Kidney glomerular epithelial cell (primary cell): Measurements from ENCODE around the gene SNX8.

Experiments used
- DNase-seq: peaks from one replicate; lab custom pipeline; 2025; lab: John Stamatoyannopoulos, UW

The SNX8 gene

DNA sequence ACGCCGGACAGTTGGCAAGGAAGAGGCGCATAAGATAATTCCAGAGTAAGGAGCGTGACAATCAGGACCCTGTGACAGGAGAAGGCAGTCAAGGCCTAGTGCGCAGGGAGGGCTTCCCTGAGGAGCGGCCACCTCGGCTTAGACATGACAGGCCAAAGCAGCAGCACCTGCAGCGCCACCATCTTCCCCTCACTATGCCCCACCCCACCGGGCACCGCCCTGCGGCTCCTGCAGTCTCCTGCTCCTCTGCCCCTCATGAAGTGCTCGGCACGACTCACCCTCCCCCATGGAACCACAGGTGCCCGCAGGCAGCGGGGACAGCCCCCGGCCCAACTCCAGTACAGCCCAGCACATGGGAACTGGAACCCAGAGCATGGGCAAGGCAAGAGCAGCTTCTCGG, 93.3 kb downstream of the SNX8 start:
- DNase-seq: no peak

DNA sequence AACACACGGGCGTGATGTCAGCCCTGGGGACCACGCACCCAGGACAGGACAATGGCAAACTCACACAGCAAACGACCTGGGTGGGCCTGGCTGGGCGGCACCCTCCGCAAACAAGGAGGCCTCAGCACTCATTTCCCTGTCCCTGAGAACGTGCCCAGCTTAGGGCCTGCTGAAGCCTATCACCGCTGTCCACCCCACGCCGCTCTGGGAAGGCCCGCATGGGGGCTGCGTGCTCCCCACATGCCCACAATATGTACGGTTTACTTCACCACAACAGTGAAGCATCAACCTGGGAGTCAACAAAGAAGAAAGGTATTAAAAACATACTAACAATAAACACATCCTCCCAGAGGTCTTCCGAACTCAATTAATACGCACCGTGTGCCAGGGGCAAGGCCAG, 93.7 kb downstream of the SNX8 start:
- no peak for DNase-seq

- DNase-seq: no peak
Observed at GRCh38 chr7:2220030-2220429, 94.2 kb downstream of the SNX8 start.

- no peak for DNase-seq
Observed at GRCh38 chr7:2219606-2220005, 94.6 kb downstream of the SNX8 start.

- DNase-seq: no peak
Observed at GRCh38 chr7:2219136-2219535, 95.1 kb downstream of the SNX8 start.

DNA sequence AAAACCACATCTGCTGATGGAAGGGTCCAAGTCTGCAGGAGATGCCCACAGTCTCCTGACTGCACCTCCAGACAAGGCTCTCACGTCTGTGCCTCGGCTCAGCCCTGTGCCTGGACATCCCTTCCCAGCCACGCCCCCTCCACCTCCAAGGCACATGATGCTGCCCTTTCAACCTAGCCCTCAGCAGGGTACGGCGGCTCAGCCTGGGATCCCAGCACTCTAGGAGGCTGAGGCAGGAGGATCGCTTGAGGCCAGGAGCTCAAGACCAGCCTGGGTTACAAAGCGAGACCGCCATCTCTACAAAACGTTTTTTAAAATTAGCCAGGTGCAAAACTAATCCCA, 95.8 kb downstream of the SNX8 start:
- no peak for DNase-seq

- DNase-seq: no peak
Observed at GRCh38 chr7:2217716-2218443, 96.4 kb downstream of the SNX8 start.

DNA sequence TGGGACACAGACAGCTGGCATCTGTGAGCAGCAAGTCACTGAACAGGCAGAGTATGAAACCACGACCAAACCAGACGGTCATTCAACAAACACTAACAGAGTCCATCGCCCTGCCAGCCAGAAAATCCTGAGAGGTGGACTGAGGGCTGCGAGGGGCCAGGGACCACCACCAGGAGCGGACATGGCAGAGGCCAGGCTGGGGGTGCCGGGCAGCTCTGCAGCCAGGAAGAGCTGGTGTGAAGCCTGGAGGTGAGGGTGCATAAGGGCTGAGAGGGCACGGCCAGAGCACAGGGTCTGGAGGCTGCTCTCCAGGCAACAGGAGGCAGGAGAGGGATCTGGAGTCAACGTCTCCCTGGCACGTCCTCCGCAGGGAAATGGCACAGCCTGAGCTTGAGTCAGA, 97.0 kb downstream of the SNX8 start:
- no peak for DNase-seq

DNA sequence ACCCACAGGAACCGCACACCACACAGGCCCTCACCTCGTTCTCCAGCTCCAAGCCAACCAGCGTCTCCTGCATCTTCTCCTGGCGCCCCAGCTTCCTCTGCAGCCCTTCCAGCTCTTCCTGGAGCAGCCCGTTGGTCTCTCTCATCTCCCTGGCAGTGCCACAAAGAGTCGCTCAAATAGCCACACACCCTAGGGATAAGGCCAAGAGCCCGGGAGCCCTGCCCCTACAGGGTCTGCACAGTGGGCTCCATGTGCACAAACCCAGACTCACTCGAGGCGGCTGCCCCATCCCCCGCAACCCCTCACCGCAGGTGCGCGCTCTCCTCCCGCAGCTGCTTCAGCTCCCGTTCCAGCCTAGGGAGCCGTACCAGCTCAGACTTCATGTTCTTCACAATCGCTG, 98.4 kb downstream of the SNX8 start:
- DNase-seq: no peak

DNA sequence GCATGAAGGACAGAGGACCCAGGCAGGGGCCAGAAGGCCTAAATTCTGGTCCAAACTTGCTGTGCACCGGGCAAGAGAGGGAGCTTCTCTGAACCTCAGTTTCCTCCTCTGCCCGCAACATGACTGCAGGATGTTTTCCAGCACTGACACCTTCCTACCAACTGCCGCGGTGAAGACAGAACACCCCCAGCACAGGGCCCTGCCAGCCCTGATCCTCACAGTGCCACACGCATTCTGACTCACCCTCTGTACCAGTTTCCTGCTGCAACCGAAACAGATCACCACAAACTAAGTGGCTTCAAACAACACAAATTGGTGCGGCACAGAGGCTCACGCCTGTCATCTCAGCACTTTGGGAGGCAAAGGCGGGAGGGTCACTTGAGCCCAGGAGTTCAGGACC, 99.6 kb downstream of the SNX8 start:
- DNase-seq: no peak

DNA sequence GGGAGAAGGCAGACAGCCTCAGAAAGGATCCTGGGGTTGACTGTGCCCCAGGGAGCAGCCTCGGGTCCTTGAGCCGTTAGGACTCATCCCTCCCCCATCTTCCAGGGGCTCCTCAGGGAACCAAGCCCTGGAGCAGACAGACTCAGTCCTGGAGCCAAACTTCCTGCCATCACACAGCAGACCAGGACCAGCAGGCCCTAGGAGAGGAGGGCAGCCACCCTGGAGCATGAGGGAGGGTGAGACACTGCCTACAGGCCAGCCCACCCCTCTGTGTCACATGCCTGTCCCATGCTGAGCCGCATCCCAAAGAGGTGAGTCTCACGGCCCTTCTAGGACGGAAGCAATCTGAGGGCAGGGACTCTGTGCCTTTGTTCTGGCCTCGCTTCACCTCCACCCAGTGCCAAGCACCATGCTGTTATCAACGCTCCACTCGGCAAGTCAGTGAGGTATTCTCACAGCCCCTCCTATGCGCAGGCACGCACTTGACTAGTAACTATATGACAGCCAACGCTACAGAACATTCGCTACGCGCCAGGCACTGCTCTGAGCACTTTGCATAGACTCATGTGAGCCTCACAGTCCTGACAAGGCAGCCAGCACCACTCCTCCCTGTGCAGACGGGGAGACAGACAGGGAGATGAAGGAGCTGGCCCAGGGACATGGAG, 100.6 kb downstream of the SNX8 start:
- DNase-seq: no peak

GRCh38 chr7:2212906-2213305, 101.3 kb downstream of the SNX8 start:
- DNase-seq: no peak

DNA sequence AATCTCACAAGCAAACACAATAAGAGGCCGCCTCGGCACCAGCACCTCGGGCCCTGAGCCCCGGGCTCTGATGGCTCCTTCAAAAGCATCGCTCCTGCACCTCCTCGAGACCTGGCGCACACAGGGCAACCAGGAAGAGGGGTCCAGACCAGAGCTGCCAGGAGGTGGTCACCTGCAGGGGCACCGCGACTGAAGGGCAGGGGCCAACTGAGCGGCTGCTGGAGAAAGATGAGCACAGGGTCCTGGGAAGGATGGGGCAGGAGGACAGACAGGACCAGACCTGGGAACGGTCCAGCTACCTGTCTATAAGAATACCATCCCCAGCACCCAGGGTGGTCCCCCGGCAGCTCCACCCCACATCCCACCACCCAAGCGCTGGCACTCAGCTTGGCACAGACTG, 102.3 kb downstream of the SNX8 start:
- no peak for DNase-seq

DNA sequence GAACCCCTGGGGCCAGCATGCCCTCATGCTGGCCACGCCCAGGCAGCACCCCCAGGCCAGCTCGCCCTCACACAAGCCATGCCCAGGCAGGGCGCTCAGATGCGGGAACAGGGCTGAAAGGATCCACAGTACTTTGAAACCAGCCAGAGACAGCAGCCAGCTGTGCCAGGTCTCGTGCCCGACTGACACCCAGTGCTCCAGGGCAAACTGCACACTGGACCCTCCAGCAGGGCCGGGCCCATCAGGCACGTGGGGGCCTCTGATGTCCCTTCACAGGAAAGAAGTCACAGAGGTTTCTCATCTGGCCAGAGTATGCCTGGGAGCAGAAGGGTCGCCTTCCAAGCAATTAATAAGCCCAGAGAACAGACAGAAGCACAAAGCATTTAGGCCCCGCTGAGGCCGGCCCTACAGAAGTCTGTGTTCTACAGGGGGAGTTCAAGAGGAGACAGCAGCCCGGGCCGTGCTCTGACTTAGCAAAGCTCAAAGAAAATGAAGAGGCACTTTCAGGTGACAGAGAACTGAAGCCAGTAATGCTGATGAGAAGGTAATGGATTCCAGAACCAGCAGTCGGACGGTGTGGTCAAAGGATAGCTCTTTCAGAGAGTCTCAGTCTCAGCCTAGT, 102.9 kb downstream of the SNX8 start:
- DNase-seq: no peak

- DNase-seq: no peak
Observed at GRCh38 chr7:2210551-2211258, 103.5 kb downstream of the SNX8 start.

GRCh38 chr7:2209961-2210323, 104.3 kb downstream of the SNX8 start:
- no peak for DNase-seq

DNA sequence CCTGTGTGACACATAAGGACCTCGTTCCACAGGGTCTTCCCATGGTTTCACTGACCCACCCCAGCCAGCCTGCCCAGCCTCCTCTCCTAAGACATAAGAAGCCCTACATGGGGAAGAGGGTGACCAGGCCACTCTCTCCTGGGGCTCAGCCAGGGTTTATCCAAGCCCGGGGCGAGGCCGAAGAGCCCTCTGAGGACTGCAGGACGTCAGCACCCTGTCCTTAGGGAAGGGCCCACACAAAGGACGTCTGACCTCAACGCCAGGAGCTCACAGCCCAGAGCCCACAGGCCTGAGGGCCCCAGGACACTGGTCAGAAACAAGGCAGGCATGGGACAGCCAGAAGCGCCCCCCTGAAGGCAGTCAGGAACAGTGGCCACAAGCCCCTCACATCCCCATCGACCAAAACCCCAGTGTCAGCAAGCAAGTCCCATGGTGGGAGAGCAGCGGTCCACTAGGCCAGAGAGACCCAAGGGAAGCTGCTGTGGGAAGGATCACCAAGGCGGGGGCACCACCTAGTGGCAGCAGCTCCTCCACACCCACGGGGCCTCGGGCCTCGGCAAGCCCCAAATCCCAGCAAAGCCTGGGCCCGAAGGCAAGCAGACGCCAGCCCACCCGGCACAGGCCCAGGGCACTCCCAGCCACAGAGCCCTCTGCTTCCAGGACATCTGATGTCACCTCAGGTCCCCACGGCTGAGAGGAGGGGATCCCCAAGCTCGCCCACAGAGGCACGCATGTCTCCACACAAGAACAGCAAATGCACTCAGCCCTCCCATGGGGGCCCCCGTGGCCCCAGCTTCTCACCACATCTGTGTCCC, 104.9 kb downstream of the SNX8 start:
- peak; percentile 3 for DNase-seq

DNA sequence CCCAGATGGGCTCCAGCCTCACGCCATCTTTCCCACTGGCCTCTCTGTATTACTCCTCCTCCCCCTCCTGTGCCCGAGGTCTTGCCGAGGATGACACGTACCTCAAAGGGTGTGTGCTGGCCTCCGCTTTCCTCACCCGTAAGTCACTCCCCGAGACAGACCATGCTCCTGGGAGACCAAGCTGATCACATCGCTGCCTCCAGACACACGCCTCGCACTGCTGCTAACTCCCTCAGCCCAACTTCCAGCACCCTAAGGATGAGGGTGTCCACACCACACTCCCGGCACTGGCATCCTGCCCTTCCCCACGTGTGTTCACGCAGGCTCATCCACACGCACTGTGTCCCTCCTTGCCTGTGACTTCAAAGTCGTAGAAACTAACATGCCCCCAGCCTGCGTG, 105.5 kb downstream of the SNX8 start:
- DNase-seq: no peak

DNA sequence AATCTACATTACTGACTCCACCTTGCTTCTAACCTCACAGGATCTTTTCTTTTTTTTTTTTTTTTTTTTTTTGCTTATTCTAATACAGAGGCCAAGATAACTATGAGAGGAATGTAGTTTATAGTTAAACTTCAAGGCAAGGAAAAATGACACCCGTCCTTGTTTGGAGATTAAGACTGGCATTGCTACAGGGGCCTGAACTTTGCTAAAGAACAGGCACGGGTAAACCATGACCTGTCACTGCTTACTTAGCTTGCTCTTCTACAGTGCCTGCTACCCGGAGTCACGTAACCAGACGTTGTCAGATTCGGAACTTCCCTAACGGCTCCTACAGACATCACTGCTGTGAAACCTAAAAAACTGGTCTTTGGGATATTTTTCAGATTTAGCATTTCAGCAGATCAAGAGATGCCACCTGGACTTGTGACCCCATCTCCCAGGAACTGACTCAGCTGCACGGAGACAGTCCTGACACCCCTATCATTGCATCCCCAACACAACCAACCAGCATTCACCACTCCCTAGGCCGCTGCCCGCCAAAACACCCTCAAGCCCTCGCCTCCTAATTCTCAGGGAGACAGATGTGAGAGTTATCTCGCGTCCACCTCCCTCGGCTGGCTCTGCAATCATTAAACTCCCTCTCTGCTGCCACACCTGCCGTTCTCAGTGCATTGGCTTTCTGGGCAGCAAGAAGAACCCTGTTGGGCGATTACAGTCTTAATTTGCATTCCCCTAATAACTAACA, 109.0 kb downstream of the SNX8 start:
- DNase-seq: no peak

- no peak for DNase-seq
Observed at GRCh38 chr7:2204446-2204845, 109.8 kb downstream of the SNX8 start.

GRCh38 chr7:2203766-2204300, 110.4 kb downstream of the SNX8 start:
- no peak for DNase-seq
